GM18499 (cell line): Measurements from ENCODE around the gene PTPN9.

ENCODE experiments used
- ATAC-seq: cut with Tn5 transposase; IDR thresholded peaks from one replicate; pipeline ENCODE4 v1.9.1; 2021; ENCODE audit warnings: moderate number of reproducible peaks; ENCODE audit not compliant: insufficient read depth, unreplicated experiment

PTPN9 gene

DNA sequence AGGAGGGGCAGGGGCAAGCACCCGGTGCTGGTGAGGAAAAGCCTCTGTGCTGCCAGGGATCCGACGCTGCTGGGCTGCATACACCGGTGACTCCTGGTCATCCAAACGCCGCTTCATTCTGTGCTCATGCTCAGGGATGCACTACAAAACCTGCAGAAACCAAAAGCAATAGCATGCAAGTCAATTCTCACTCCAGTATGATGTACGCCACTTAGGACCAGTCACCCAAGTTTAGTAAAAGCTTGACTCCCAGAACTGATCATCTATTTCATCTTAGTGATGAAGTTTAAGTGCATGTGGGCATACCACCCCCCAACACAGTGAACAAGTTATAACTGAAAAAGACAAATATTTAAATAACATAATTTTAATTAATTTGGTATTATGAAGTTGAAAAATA is 148.9 kb downstream of the PTPN9 start:
- ATAC-seq = no peak

DNA sequence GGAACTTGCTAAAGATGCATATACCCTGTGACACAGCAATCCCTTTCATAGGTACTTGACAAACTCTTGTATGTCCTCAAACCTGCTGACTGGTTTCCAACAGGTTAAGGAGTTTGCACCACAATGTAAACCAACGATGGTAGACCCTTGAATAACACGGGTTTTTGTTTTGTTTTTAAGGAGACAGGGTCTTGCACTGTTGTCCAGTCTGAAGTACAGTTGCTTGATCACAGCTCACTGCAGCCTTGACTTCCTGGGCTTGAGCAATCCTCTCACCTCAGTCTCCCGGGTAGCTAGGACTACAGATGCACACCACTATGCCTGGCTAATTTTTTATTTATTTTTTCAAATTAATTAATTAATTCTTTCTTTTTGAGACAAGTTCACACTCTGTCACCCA is 151.0 kb downstream of the PTPN9 start:
- no peak for ATAC-seq

GRCh38 chr15:75425966-75426500 is 153.1 kb downstream of the PTPN9 start:
- ATAC-seq = no peak

GRCh38 chr15:75422554-75422953 is 156.6 kb downstream of the PTPN9 start:
- ATAC-seq = no peak

DNA sequence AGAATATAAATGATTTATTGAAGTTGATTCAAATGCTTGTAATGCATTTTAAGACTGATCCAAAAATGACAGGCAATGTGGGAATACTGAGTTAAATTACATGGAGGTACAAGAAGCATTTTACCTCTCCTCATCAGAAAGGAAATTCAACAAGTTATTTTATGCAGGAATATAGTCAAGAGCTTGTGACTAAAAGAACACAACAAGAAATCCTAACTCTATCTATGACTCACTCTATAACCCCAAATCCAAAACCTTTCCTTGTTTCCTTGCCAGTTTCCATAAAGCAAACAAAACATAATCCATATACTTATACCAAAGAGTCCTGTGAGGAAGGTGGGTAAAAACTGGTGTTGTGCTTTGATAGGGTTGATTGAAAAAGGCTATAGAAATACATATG is 158.4 kb downstream of the PTPN9 start:
- ATAC-seq = no peak

DNA sequence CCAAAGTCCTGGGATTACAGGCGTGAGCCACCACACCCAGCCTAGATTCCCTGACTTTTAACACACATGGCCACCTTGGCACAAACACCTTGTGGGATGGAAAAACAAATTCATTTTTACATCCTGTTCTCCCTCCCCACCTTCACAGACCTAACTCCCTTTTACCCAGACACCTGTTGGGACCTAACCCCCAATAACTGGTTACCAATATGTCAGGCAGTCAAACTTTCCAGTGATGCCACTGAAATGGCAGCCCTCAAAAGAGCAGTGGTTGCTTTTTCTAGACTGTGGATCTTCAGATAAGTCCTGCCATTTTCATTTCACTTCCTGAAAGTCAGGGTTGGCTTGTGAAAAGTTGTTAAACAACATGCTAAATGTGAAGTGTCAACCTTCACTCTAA is 162.5 kb downstream of the PTPN9 start:
- no peak for ATAC-seq
